B cell (primary cell): ENCODE results near the gene FAU. TPM values are rescaled to one million over a fixed set of nuclear protein-coding genes. Genes with fewer than 3 reads are reported as not detected.

Source experiments
- ATAC-seq: fragments of 200-7000 bp; cut with Tn5 transposase; one replicate; pipeline ENCODE4 v1.10.0; 2021; ENCODE audit warnings: low read depth, mild to moderate bottlenecking, moderate number of reproducible peaks, moderate library complexity
- CTCF ChIA-PET: fragments of 350-600 bp; sonication (Branson Sonifier 250); formaldehyde crosslinking; loops from one replicate; lab custom pipeline; 2021; ENCODE audit warnings: antibody characterized with exemption, inconsistent platforms; lab: Charles Lee
- POLR2A ChIA-PET: fragments of 350-600 bp; sonication (Branson Sonifier 250); formaldehyde crosslinking; loops from one replicate; lab custom pipeline; 2021; ENCODE audit warnings: antibody characterized with exemption; lab: Charles Lee
- DNase-seq: peaks from one replicate; pipeline ENCODE4 v3.0.0; 2013
- H2AFZ ChIP-seq: 2 replicates; pipeline ENCODE4 v1.6.1; 2012; ENCODE audit warnings: mild to moderate bottlenecking, low read depth, low read length; ENCODE audit not compliant: insufficient read depth, poor library complexity, severe bottlenecking
- H3K27ac ChIP-seq, 2 donors: 1 replicate in 1 of 2; 2 replicates in 1 of 2; pipeline ENCODE4 v1.5.1; 2012 to 2013; ENCODE audit warnings: low read length in 2 of 2, mild to moderate bottlenecking in 2 of 2, moderate library complexity in 1 of 2
- H3K27me3 ChIP-seq, 4 experiments: fragments of 200-600 bp in 1 of 4; sonication (generic) in 1 of 4; replicated peaks in 1 of 4; 1 replicate in 2 of 4; 2 replicates in 2 of 4; pipeline versions ENCODE4 v1.6.1 to v1.7.0; 2013 to 2016; ENCODE audit warnings: low read length in 3 of 4, mild to moderate bottlenecking in 2 of 4, mixed read lengths in 1 of 4, moderate library complexity in 1 of 4; ENCODE audit not compliant: insufficient read depth in 4 of 4, control insufficient read depth in 3 of 4; ENCODE audit errors: control extremely low read depth in 1 of 4
- H3K36me3 ChIP-seq, 2 experiments: replicated peaks in 1 of 2; 1 replicate in 1 of 2; 2 replicates in 1 of 2; pipeline versions ENCODE4 v1.6.1 to v1.7.1; 2013; ENCODE audit warnings: low read length in 1 of 2; ENCODE audit not compliant: insufficient read depth in 2 of 2, control insufficient read depth in 1 of 2; ENCODE audit errors: control extremely low read depth in 1 of 2, extremely low read depth in 1 of 2
- H3K4me1 ChIP-seq, 2 donors: fragments of 200-600 bp in 1 of 2; sonication (generic) in 1 of 2; 1 replicate in 1 of 2; 2 replicates in 1 of 2; pipeline versions ENCODE4 v1.5.1 to v1.6.1; 2013 to 2017; ENCODE audit warnings: low read length in 2 of 2; ENCODE audit not compliant: control insufficient read depth in 2 of 2, insufficient read depth in 2 of 2
- H3K4me2 ChIP-seq: replicated peaks from 2 replicates; pipeline ENCODE3; 2012; ENCODE audit warnings: mild to moderate bottlenecking, low read depth, low read length; ENCODE audit not compliant: poor library complexity, severe bottlenecking
- H3K4me3 ChIP-seq, 5 experiments: fragments of 200-600 bp in 1 of 5; sonication (generic) in 1 of 5; 1 replicate in 3 of 5; 2 replicates in 2 of 5; pipeline versions ENCODE4 v1.5.1 to v1.7.0; 2011 to 2016; ENCODE audit warnings: low read length in 4 of 5, mild to moderate bottlenecking in 4 of 5, low read depth in 2 of 5, control low read depth in 1 of 5, moderate library complexity in 1 of 5; ENCODE audit not compliant: insufficient read depth in 1 of 5; ENCODE audit errors: control extremely low read depth in 1 of 5, extremely low read depth in 1 of 5
- H3K79me2 ChIP-seq: fragments of 200-600 bp; sonication (generic); one replicate; pipeline ENCODE4 v1.6.0; 2016; ENCODE audit warnings: low read length; ENCODE audit not compliant: control insufficient read depth, insufficient read depth
- H3K9ac ChIP-seq: fragments of 200-600 bp; sonication (generic); 2 replicates; pipeline ENCODE4 v1.6.1; 2017; ENCODE audit warnings: mild to moderate bottlenecking, low read length, moderate library complexity
- H3K9me3 ChIP-seq, 3 donors: one replicate each; pipeline versions ENCODE4 v1.6.1 to v1.7.1; 2013; ENCODE audit warnings: low read length in 2 of 3; ENCODE audit not compliant: control insufficient read depth in 2 of 3, insufficient read depth in 1 of 3; ENCODE audit errors: control extremely low read depth in 1 of 3
- H4K20me1 ChIP-seq: 2 replicates; pipeline ENCODE4 v1.6.0; 2012; ENCODE audit warnings: mild to moderate bottlenecking, low read length; ENCODE audit not compliant: insufficient read depth, control insufficient read depth, poor library complexity, severe bottlenecking
- H3K27ac Mint-ChIP-seq: one replicate; pipeline ENCODE4 v1.8.0; 2021; ENCODE audit warnings: mixed read lengths
- H3K27me3 Mint-ChIP-seq: one replicate; pipeline ENCODE4 v1.8.0; 2021; ENCODE audit warnings: mixed read lengths
- H3K4me1 Mint-ChIP-seq: one replicate; pipeline ENCODE4 v1.8.0; 2021; ENCODE audit warnings: mixed read lengths
- H3K4me3 Mint-ChIP-seq: one replicate; pipeline ENCODE4 v1.8.0; 2021; ENCODE audit warnings: mixed read lengths
- H3K9me3 Mint-ChIP-seq: one replicate; pipeline ENCODE4 v1.8.0; 2022; ENCODE audit warnings: mixed read lengths; ENCODE audit not compliant: insufficient read depth
- EZH2 ChIP-seq: IDR thresholded peaks from 2 replicates; pipeline ENCODE4 v1.6.1; 2012; ENCODE audit warnings: borderline replicate concordance, low read depth, mild to moderate bottlenecking, moderate library complexity, low read length; ENCODE audit not compliant: insufficient read depth, poor library complexity, severe bottlenecking
- WGBS: methylation state at CpG from one replicate; pipeline ENCODE4 v1.1.5; 2013; ENCODE audit warnings: missing lambda C conversion rate; ENCODE audit not compliant: insufficient coverage; 5-methylcytosine and 5-hydroxymethylcytosine counted together
- intact Hi-C: fragments of 100-400 bp; cut with micrococcal nuclease; formaldehyde crosslinking; loops from one replicate; pipeline ENCODE4 v1.10.0; 2022
- polyA plus RNA-seq: library from polyadenylated mRNA; depleted of rRNA; stranded (reverse); fragments of >200 nt; gene quantifications from 2 replicates; pipeline ENCODE4 v1.2.3, GENCODE V29; 2012
- total RNA-seq, 2 donors: library from RNA; stranded (reverse); fragments of 120-200 nt in 1 of 2; gene quantifications; 1 replicate in 1 of 2; 2 replicates in 1 of 2; pipeline versions ENCODE4 v1.2.3 to v1.2.4, GENCODE V29; 2013 to 2022
- TF ChIP-seq, protein P1 (sequence below): fragments of 200-600 bp; IDR thresholded peaks from one replicate; pipeline ENCODE4 v1.8.0; 2022; ENCODE audit warnings: antibody characterized with exemption, mild to moderate bottlenecking

The FAU gene
- total and polyA plus RNA-seq, 2 donors (not counting 1 experiment from before 2014, with no cell fraction given) = 1,318 to 1,559 TPM

- H3K4me1 Mint-ChIP-seq = peaks cover 68% of the 10 kb centered on the region
Measured at GRCh38 chr11:65116370-65117205, 5.3 kb downstream of the FAU start.

More at GRCh38 chr11:65116370-65117205, 5.3 kb downstream of the FAU start:
- POLR2A ChIA-PET = interaction anchor here (0.9 to 7.3 kb wide), 10 partner anchors 9 to 744 kb away, joined by 3 to 160 read pairs (median 4); partner anchors contain the start of genes ARL2, CAPN1, MUS81 and RASGRP2
- intact Hi-C loops = loop anchor here (1.0 to 10.0 kb wide), 9 partner anchors 16 to 498 kb away; partner anchors contain the start of genes ATG2A, CDCA5, MAP3K11 and PCNX3
- WGBS = 26% methylated on average over 68 of the region's 68 CpGs
- Histone ChIP-seq H3K27ac (peak overlapping the region; percentile 69 to 87), H3K4me2 (peak overlapping the region; percentile 96), H3K4me3 (peak overlapping the region in 4 of 5 experiments; percentile 75 to 80 (median 80)), H3K36me3 (peaks cover 0 to 42% of the 10 kb centered on the region in 2 experiments), H3K9ac (peak overlapping the region; percentile 84), H3K9me3 (no peaks in the 10 kb centered on the region), H3K79me2 (peaks cover 74% of the 10 kb centered on the region), H3K27me3 (no peaks in the 10 kb centered on the region), H4K20me1 (peaks cover 31% of the 10 kb centered on the region), H3K4me1 (peaks cover 38 to 64% of the 10 kb centered on the region in 2 donors), H2AFZ (peak overlapping the region; percentile 58)
- TF ChIP-seq EZH2 = no peak
- TF ChIP-seq, protein P1, sequence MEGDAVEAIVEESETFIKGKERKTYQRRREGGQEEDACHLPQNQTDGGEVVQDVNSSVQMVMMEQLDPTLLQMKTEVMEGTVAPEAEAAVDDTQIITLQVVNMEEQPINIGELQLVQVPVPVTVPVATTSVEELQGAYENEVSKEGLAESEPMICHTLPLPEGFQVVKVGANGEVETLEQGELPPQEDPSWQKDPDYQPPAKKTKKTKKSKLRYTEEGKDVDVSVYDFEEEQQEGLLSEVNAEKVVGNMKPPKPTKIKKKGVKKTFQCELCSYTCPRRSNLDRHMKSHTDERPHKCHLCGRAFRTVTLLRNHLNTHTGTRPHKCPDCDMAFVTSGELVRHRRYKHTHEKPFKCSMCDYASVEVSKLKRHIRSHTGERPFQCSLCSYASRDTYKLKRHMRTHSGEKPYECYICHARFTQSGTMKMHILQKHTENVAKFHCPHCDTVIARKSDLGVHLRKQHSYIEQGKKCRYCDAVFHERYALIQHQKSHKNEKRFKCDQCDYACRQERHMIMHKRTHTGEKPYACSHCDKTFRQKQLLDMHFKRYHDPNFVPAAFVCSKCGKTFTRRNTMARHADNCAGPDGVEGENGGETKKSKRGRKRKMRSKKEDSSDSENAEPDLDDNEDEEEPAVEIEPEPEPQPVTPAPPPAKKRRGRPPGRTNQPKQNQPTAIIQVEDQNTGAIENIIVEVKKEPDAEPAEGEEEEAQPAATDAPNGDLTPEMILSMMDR = no peak
- H3K27ac Mint-ChIP-seq = peak overlapping the region; percentile 91
- no peaks in the 10 kb centered on the region for H3K27me3 Mint-ChIP-seq
- no peak for ATAC-seq
- H3K4me3 Mint-ChIP-seq = peak overlapping the region; percentile 84
- no peaks in the 10 kb centered on the region for H3K9me3 Mint-ChIP-seq
- CTCF ChIA-PET = interaction anchor here (0.9 to 3.8 kb wide), 9 partner anchors 11 to 269 kb away, joined by 3 to 26 read pairs (median 20); partner anchors contain the start of genes ARL2 and CAPN1
- DNase-seq = peak; percentile 63
